Measurements from ENCODE around the gene KRT4.

DNA sequence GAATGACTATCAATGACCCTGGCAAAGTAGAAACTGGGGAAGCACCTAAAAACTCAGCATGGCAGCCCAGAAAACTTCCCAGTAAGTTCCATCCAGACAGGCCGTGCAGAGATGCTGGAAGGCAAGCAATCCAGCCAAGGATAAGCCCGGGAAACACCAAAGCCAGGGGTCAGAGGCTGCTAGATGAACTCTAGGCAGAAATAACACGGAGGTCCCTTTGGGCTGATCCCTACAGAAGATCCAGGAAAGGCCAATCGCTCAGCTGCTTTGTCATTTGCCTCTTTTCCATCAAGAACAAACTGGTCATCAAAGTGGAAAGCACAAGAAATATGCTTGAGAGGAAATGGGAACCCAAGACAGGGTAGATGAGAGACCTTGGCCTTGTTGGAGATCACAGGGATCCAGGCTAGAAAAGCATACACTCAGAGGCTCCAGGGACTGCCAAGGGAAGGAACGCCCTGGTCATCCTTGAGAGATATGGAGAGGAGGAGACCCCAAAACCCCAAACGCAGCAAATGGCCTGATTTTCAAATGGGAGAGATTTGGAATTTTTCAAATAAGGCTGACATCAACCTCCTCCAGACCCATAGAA lies 13.7 kb upstream of the KRT4 start:
- TF ChIP-seq, protein P1, sequence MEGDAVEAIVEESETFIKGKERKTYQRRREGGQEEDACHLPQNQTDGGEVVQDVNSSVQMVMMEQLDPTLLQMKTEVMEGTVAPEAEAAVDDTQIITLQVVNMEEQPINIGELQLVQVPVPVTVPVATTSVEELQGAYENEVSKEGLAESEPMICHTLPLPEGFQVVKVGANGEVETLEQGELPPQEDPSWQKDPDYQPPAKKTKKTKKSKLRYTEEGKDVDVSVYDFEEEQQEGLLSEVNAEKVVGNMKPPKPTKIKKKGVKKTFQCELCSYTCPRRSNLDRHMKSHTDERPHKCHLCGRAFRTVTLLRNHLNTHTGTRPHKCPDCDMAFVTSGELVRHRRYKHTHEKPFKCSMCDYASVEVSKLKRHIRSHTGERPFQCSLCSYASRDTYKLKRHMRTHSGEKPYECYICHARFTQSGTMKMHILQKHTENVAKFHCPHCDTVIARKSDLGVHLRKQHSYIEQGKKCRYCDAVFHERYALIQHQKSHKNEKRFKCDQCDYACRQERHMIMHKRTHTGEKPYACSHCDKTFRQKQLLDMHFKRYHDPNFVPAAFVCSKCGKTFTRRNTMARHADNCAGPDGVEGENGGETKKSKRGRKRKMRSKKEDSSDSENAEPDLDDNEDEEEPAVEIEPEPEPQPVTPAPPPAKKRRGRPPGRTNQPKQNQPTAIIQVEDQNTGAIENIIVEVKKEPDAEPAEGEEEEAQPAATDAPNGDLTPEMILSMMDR (IDR thresholded peaks at IDR 0.05; ENCODE audit: poor library complexity) = no peak
- TF ChIP-seq EZH2phosphoT487 (IDR thresholded peaks at IDR 0.05; ENCODE audit: low read depth, severe bottlenecking, unreplicated experiment) = no peak
